GM04504 (cell line): Measurements from ENCODE around the gene DPP10.

Experiments used
- DNase-seq: peaks from one replicate; pipeline ENCODE4 v3.0.0-alpha.2; 2012; ENCODE audit warnings: low read depth

Gene DPP10

GRCh38 chr2:115285416-115285815 lies 843.0 kb downstream of the DPP10 start:
- no peak for DNase-seq

GRCh38 chr2:115290478-115290877 lies 848.0 kb downstream of the DPP10 start:
- DNase-seq, result no peak

GRCh38 chr2:115292742-115293141 lies 850.3 kb downstream of the DPP10 start:
- no peak for DNase-seq

GRCh38 chr2:115294999-115295398 lies 852.6 kb downstream of the DPP10 start:
- no peak for DNase-seq

GRCh38 chr2:115297056-115297455 lies 854.6 kb downstream of the DPP10 start:
- DNase-seq, result no peak

- DNase-seq, result no peak
Measured at GRCh38 chr2:115299199-115299598, 856.8 kb downstream of the DPP10 start.

GRCh38 chr2:115305712-115306111 lies 863.3 kb downstream of the DPP10 start:
- no peak for DNase-seq

- no peak for DNase-seq
Measured at GRCh38 chr2:115314119-115314518, 871.7 kb downstream of the DPP10 start.

- DNase-seq, result no peak
Measured at GRCh38 chr2:115327061-115327460, 884.6 kb downstream of the DPP10 start.

- no peak for DNase-seq
Measured at GRCh38 chr2:115359550-115359949, 917.1 kb downstream of the DPP10 start.

GRCh38 chr2:115364093-115364492 lies 921.7 kb downstream of the DPP10 start:
- no peak for DNase-seq

GRCh38 chr2:115369400-115369799 lies 927.0 kb downstream of the DPP10 start:
- DNase-seq, result no peak

- no peak for DNase-seq
Measured at GRCh38 chr2:115374981-115375380, 932.5 kb downstream of the DPP10 start.

GRCh38 chr2:115384399-115384798 lies 942.0 kb downstream of the DPP10 start:
- no peak for DNase-seq

- DNase-seq, result no peak
Measured at GRCh38 chr2:115386465-115386864, 944.0 kb downstream of the DPP10 start.

GRCh38 chr2:115389024-115389423 lies 946.6 kb downstream of the DPP10 start:
- DNase-seq, result no peak

GRCh38 chr2:115389898-115390565 lies 947.6 kb downstream of the DPP10 start:
- no peak for DNase-seq

GRCh38 chr2:115396579-115396978 lies 954.1 kb downstream of the DPP10 start:
- DNase-seq, result no peak

- DNase-seq, result no peak
Measured at GRCh38 chr2:115400940-115401339, 958.5 kb downstream of the DPP10 start.

- DNase-seq, result no peak
Measured at GRCh38 chr2:115412501-115412900, 970.1 kb downstream of the DPP10 start.

- DNase-seq, result no peak
Measured at GRCh38 chr2:115413791-115414190, 971.4 kb downstream of the DPP10 start.

GRCh38 chr2:115414466-115414865 lies 972.0 kb downstream of the DPP10 start:
- DNase-seq, result no peak

GRCh38 chr2:115422004-115422634 lies 979.7 kb downstream of the DPP10 start:
- no peak for DNase-seq

- no peak for DNase-seq
Measured at GRCh38 chr2:115427436-115427835, 985.0 kb downstream of the DPP10 start.
